A549 treated with CpdA at 1 μM for 4 hours (cell line): ENCODE data around the gene SNX15. TPM values are rescaled to one million over a fixed set of nuclear protein-coding genes. Genes with fewer than 3 reads are reported as not detected.

Experiments used
- total RNA-seq: library from RNA; stranded (reverse); fragments of 200-300 nt; extraction: Qiagen RNA extraction; gene quantifications from 5 replicates; pipeline ENCODE4 v1.2.3, GENCODE V29; 2022; ENCODE audit warnings: low read depth

Gene SNX15, protein sequence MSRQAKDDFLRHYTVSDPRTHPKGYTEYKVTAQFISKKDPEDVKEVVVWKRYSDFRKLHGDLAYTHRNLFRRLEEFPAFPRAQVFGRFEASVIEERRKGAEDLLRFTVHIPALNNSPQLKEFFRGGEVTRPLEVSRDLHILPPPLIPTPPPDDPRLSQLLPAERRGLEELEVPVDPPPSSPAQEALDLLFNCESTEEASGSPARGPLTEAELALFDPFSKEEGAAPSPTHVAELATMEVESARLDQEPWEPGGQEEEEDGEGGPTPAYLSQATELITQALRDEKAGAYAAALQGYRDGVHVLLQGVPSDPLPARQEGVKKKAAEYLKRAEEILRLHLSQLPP
- 22.8 to 24.5 TPM (median 23.7 TPM) in 5 replicates for total RNA-seq

DNA sequence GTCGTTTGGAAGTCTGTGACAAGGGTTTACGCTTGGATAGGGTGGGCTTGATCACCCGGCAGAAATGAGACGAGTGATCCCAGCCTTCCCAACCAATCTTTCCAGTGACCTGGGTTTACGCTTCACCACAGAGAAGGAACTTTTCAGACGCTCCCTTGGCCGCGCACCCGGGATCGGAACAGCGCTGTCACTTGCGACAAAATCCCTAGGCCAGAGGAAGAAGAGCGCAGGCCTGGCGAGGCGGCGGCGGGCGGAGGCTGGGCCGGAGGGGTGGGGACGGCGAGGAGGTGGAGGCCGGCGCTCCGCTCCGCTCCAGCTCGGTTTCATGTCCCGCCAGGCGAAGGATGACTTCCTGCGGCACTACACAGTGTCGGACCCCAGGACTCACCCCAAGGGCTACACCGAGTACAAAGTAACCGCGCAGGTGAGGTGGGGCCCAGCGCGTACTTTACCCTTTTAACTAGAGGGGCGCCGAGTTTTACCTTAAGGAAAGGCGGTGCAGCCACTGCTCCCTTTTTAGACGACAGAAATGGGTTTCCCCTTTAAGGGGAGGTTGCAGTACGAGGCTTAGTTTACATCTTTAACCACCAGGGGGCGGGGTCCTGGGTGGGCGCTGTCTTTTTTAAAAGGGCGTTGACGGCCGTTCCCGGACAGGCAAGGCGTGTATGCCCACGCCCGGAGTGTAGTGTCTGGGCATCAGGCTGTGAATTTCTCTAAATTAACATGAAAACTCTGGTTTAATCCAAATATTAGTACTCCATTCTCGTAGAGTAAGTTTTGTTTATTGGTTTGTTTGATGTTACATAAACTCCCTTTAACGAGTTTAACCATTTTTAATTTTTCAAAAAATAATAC, at the start of gene SNX15:
Gene SNX15, plus strand, starts transcription at position 227 of the 855 bp plus-strand sequence. Its CDS starts 99 bp downstream, at position 326.

DNA sequence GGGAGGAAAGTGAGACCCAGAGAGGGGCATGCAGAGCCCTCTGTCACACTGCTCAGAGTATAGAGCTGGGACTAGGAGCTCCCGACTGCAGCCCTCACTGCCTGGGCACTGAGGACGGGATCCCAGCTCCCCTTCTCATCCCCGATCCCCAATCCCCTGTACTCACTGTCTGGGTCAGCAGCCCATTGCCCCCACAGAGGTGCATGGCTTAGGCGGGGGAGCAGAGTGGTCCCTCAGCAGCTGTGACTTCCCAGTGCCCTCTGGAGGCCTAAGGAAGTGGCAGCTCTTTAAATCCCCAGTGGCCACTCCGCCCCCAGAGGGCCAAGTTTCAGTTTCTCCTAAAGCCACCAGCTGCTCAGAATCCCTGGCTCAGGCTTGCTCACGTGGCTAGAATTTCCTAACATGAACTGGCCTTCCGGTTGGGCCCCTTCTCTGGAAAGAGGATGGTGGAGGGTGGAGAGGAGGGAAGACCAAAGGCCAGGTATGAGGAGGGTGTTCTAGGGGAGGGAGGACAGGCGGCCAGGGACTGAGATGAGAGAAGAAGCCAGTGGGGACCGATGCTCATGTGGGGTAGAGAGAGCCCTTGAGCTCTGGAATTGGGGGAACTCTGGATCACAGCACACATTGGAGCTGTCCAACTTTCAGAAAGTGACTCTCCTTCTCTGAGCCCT, 30.4 kb upstream of the SNX15 start, which contains the start of gene BATF2:
Gene BATF2, minus strand, starts transcription at position 262 of the 671 bp plus-strand sequence. Its CDS starts 57 bp downstream, at position 205.

DNA sequence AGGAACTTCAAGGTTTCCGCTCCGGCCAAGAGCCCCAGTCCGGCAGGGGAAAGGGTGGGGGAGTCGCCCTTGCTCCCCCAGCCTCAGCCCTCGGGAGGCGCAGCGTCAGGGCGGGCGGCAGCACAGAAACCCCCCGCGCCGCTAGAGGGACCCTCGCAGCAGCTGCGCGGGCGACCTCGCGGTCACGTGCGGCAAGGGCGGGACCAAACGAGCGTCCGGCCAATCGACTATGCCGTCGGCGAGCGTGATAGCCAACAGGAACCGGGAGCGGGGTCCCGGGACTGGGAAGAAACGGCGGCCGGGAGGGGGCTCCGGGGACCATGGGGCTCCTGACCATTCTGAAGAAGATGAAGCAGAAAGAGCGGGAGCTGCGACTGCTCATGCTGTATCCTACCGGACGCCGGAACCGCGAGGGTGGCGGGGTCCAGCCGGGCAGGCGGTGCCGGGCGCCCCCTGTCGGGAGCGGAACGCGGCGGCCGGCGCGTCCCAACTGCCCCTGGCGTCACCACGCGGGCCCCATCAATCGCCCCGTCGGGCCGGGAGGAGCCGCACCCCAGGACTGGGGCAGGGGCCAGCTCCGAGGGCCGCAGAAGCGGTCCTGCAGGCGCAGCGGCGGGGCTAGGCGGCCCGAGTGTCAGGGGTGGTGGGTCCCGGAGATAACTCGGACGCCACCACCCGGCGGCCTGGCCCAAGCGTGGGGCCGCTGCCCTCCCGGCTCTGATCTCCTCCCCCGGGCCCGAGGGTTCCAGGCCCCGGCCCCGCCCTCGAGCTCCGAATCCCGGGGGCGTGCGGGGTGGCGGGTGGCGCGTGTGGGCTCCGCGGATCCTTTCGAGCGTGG, 13.1 kb upstream of the SNX15 start, which contains the start of gene ARL2:
Gene ARL2, plus strand, starts transcription at position 273 of the 838 bp plus-strand sequence. Its CDS starts 48 bp downstream, at position 321.

DNA sequence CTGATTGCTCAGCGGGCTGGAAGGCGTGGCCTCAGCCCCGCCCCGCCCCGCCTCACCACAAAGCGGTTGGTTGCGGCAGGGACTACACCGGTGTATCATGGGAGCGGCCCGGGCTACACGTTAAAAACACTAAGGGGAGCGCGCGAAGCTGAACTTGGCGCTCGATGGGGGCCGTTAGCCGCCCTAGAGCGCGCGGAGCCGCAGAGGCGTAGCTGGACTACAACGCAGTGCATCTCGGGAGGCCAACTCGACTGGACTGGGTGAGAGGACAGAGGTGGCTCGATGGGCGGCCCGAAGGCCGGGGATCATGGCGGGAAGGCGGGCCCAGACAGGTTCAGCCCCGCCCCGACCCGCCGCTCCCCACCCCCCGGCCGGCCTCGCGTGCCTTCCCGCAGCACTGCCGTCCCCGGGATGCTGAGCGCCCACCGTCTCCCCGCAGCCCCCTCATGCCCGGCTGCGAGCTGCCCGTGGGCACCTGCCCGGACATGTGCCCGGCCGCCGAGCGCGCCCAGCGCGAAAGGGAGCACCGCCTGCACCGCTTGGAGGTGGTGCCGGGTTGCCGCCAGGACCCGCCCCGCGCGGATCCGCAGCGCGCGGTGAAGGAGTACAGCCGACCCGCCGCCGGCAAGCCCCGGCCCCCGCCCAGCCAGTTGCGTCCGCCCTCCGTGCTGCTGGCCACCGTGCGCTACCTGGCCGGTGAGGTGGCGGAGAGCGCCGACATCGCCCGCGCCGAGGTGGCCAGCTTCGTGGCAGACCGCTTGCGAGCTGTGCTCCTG, 13.8 kb downstream of the SNX15 start, which contains the start of gene SAC3D1:
Gene SAC3D1, plus strand, starts transcription at position 364 of the 776 bp plus-strand sequence. Its CDS starts 83 bp downstream, at position 447.

DNA sequence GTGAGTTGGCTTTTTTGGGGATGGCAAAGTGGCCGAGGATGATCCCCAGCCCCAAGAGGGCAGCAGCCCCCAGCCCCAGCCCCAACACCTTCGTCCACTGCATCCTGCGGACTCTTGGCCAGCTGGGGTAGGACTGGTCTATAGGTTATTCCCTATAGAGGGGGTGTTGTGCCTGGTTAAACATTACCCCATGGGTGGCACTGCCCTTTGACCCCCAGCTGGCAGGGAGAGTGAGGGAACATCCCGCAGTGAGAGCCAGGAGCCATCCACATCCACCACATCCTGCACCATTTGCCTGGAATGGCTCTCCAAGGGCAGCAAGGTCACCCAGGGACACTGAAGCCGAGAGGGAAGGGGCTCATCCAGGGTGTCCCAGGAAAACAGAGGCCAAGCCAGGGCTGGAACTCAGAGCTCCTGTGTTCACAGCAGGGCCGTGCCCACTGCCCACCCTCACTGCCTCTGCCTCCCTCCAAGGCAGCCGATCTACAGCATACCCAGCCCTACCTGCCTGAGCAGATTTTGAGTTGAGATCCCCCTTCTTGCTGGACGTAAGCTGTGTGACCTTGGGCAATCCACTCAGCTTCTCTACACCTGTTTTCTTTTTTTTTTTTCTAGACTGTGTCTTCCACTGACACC, 31.3 kb downstream of the SNX15 start, which contains the start of gene NAALADL1:
Gene NAALADL1, minus strand, starts transcription at position 135 of the 636 bp plus-strand sequence. Its CDS starts 32 bp downstream, at position 103.

DNA sequence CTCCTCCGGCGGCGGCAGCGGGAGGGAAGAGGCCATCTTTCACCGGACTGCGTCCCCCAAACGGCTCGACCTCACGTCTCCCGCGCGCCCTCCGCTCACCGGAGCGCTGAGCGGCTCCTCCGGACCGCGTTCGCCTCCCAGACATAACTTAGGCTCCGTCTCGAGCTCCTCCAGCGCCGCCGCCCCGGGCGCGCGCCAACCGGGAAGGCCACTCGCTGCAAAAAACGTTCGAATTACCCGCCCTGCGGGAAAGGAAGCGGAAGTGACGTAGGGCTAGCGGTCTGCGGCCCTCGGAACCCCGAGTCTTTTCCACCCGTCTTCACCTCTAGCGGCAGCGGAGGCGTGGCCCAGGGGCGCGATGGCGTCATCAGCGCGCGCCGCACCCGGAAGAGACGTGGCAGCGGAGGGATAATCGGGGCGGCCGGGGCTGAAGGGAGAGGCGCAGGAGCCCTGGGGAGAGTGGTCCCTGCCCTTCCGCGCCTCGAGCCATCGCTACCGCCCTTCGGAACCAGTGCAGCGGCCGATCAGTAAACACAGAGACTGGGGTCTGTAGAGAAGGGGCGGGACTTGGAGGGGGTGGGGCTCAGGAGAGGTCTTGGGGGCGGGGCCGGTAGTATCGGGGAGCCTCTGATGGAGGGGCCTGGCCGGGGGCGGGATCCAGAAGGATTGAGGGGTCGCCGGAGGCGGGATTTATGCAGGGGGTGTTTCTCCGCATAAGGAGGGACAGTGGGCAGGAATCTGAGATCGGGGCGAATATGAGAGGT, 56.8 kb downstream of the SNX15 start, which contains the start of the genes CDCA5 and ZFPL1:
Gene CDCA5, minus strand, starts transcription at position 207 of the 764 bp plus-strand sequence. Its CDS starts 62 bp downstream, at position 145.
Gene ZFPL1, plus strand, starts transcription at position 389 of the 764 bp plus-strand sequence. CDS start 477 bp downstream, outside the sequence.

Other genes starting within 250 kb of the SNX15 start
- gene SF1, start 248.9 kb upstream of the SNX15 start, total RNA-seq: 166 to 232 TPM (median 185 TPM) in 5 replicates
- 7.8 to 9.8 TPM (median 8.8 TPM) in 5 replicates for gene MAP4K2, start 224.2 kb upstream of the SNX15 start, total RNA-seq
- 32.5 to 49.0 TPM (median 43.6 TPM) in 5 replicates for gene MEN1, start 216.9 kb upstream of the SNX15 start, total RNA-seq
- 1.4 to 1.8 TPM (median 1.6 TPM) in 5 replicates for gene CDC42BPG, start 182.8 kb upstream of the SNX15 start, total RNA-seq
- 108 to 167 TPM (median 145 TPM) in 5 replicates for gene EHD1, start 148.8 kb upstream of the SNX15 start, total RNA-seq
- 16.1 to 24.5 TPM (median 22.2 TPM) in 5 replicates for gene ATG2A, start 110.2 kb upstream of the SNX15 start, total RNA-seq
- 5.4 to 8.6 TPM (median 6.1 TPM) in 5 replicates for gene PPP2R5B, start 102.8 kb upstream of the SNX15 start, total RNA-seq
- not detected in 5 replicates for gene GPHA2, start 91.5 kb upstream of the SNX15 start, total RNA-seq
- gene MAJIN, start 55.3 kb upstream of the SNX15 start, total RNA-seq: 0.10 TPM in 1 of 5 replicates, not detected in the others
- 0.71 to 1.3 TPM (median 1.1 TPM) in 5 replicates for gene BATF2, start 30.5 kb upstream of the SNX15 start, total RNA-seq
- 158 to 190 TPM (median 185 TPM) in 5 replicates for gene ARL2, start 13.3 kb upstream of the SNX15 start, total RNA-seq
- gene SAC3D1, start 13.8 kb downstream of the SNX15 start, total RNA-seq: 32.2 to 54.3 TPM (median 50.2 TPM) in 5 replicates
- gene NAALADL1, start 31.1 kb downstream of the SNX15 start, total RNA-seq: not detected in 5 replicates
- gene CDCA5, start 56.6 kb downstream of the SNX15 start, total RNA-seq: 58.8 to 74.6 TPM (median 69.2 TPM) in 5 replicates
- 32.3 to 37.2 TPM (median 34.7 TPM) in 5 replicates for gene ZFPL1, start 56.8 kb downstream of the SNX15 start, total RNA-seq
- 51.4 to 60.4 TPM (median 53.3 TPM) in 5 replicates for gene VPS51, start 68.8 kb downstream of the SNX15 start, total RNA-seq
- 5.1 to 8.8 TPM (median 5.8 TPM) in 5 replicates for gene TM7SF2, start 84.4 kb downstream of the SNX15 start, total RNA-seq
- gene ZNHIT2, start 90.3 kb downstream of the SNX15 start, total RNA-seq: 12.8 to 23.1 TPM (median 21.6 TPM) in 5 replicates
- 851 to 1,044 TPM (median 965 TPM) in 5 replicates for gene FAU, start 94.7 kb downstream of the SNX15 start, total RNA-seq
- gene MRPL49, start 94.9 kb downstream of the SNX15 start, total RNA-seq: 74.0 to 86.9 TPM (median 79.8 TPM) in 5 replicates
- gene SYVN1, start 107.1 kb downstream of the SNX15 start, total RNA-seq: 34.7 to 49.8 TPM (median 46.9 TPM) in 5 replicates
- not detected in 5 replicates for gene SPDYC, start 142.8 kb downstream of the SNX15 start, total RNA-seq
- 97.3 to 113 TPM (median 101 TPM) in 5 replicates for gene CAPN1, start 154.5 kb downstream of the SNX15 start, total RNA-seq
- 13.5 to 16.6 TPM (median 15.0 TPM) in 5 replicates for gene POLA2, start 234.5 kb downstream of the SNX15 start, total RNA-seq